Choroid plexus epithelial cell (primary cell): ENCODE results near the gene STAB2.
"Not testable (repeated sequence)": the region's sequence is repeated elsewhere in the genome, so short reads cannot be mapped to it uniquely, and the experiment has no call there.

Source experiments
- DNase-seq: peaks from one replicate; pipeline ENCODE4 v3.0.0-alpha.2; 2010; ENCODE audit warnings: low read depth
- H3K4me3 ChIP-seq: 2 replicates; pipeline ENCODE4 v1.5.1; 2011; ENCODE audit warnings: low read depth, mild to moderate bottlenecking, control low read depth, low read length, moderate library complexity
- CTCF ChIP-seq: conservative IDR thresholded peaks from 2 replicates; pipeline ENCODE4 v1.5.1; 2011; ENCODE audit warnings: low read depth, mild to moderate bottlenecking, control low read depth, inconsistent platforms, low read length, moderate library complexity

Gene STAB2

GRCh38 chr12:103806803-103807202 is 219.7 kb downstream of the STAB2 start:
- H3K4me3 ChIP-seq: no peak overlapping the region
- DNase-seq: peak; percentile 42
- TF ChIP-seq CTCF: no peak

GRCh38 chr12:103807561-103808238 is 220.6 kb downstream of the STAB2 start:
- TF ChIP-seq CTCF: no peak
- no peak overlapping the region for H3K4me3 ChIP-seq
- no peak for DNase-seq

- no peak overlapping the region for H3K4me3 ChIP-seq
- no peak for DNase-seq
- no peak for TF ChIP-seq CTCF
These were observed 221.3 kb downstream of the STAB2 start for GRCh38 chr12:103808239-103808880.

GRCh38 chr12:103809154-103809553 is 222.1 kb downstream of the STAB2 start:
- TF ChIP-seq CTCF: no peak
- no peak overlapping the region for H3K4me3 ChIP-seq
- DNase-seq: peak; percentile 83

- DNase-seq, H3K4me3 ChIP-seq: not testable (repeated sequence)
These were observed 222.6 kb downstream of the STAB2 start for GRCh38 chr12:103809639-103810038.

GRCh38 chr12:103810111-103810510 is 223.0 kb downstream of the STAB2 start:
- TF ChIP-seq CTCF: no peak
- DNase-seq: no peak
- H3K4me3 ChIP-seq: no peak overlapping the region

GRCh38 chr12:103811791-103812190 is 224.7 kb downstream of the STAB2 start:
- no peak for TF ChIP-seq CTCF
- DNase-seq: no peak

More at GRCh38 chr12:103811791-103812190, 224.7 kb downstream of the STAB2 start:
- no peak overlapping the region for H3K4me3 ChIP-seq
